ENCODE results near the gene RPL15.

RPL15 gene

DNA sequence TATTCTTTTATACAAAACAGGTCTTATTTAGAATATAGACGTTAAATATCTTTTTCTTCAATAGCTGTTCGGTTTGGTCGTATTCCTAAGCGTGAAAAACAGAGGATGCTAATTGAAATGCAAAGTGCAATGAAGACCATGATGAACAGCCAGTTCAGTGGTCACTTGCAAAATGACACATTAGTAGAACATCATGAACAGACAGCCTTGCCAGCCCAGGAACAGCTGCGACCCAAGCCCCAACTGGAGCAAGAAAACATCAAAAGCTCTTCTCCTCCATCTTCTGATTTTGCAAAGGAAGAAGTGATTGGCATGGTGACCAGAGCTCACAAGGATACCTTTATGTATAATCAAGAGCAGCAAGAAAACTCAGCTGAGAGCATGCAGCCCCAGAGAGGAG, 45.0 kb downstream of the RPL15 start:
- no peak overlapping the region for H3K4me3 ChIP-seq (ENCODE audit: low read depth, low read length)
- DNase-seq, result no peak
- in situ Hi-C loops (cut with HindIII; ENCODE audit: low pct_ligation_motif_present, low sequenced_read_pairs), result no loop called here
- H3K36me3 ChIP-seq (replicated peaks), result no peaks in the 10 kb centered on the region
- TF ChIP-seq, protein P1, sequence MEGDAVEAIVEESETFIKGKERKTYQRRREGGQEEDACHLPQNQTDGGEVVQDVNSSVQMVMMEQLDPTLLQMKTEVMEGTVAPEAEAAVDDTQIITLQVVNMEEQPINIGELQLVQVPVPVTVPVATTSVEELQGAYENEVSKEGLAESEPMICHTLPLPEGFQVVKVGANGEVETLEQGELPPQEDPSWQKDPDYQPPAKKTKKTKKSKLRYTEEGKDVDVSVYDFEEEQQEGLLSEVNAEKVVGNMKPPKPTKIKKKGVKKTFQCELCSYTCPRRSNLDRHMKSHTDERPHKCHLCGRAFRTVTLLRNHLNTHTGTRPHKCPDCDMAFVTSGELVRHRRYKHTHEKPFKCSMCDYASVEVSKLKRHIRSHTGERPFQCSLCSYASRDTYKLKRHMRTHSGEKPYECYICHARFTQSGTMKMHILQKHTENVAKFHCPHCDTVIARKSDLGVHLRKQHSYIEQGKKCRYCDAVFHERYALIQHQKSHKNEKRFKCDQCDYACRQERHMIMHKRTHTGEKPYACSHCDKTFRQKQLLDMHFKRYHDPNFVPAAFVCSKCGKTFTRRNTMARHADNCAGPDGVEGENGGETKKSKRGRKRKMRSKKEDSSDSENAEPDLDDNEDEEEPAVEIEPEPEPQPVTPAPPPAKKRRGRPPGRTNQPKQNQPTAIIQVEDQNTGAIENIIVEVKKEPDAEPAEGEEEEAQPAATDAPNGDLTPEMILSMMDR (IDR thresholded peaks at IDR 0.05; ENCODE audit: low read depth, low read length, missing control alignments), result no peak
- no peaks in the 10 kb centered on the region for H3K27me3 ChIP-seq (replicated peaks)
- H3K27ac ChIP-seq, result no peak overlapping the region

DNA sequence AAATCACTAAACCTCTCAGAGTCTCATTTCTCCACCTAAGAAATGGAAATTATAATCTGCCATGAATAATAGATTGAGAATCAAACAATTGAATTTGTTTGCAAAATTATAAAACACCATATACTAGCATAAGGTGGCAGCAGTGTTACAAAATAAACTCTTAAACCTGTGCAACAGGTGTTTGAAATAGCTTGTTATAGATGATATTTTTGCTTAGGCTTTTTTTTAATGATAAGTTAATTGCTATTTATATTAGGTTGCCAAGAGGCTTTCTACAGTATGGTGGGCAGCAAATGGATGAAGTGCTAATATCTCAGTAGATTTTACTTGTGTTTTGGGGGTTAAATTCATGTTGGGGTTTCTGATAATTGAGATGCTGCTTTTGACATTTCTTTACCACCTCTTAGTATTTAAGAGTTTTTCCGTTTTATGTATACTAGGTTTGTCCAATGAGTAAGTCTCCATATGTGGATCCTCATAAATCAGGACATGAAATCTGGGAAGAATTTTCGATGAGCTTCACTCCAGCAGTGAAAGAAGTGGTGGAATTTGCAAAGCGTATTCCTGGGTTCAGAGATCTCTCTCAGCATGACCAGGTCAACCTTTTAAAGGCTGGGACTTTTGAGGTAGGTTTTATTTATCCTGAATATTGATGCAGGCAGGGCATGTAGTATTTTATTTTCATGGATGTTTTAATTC, 47.8 kb downstream of the RPL15 start:
- in situ Hi-C loops (cut with HindIII; ENCODE audit: low pct_ligation_motif_present, low sequenced_read_pairs), result no loop called here
- Histone ChIP-seq H3K27me3 (replicated peaks) (no peaks in the 10 kb centered on the region), H3K4me3 (ENCODE audit: low read depth, low read length) (no peak overlapping the region), H3K27ac (no peak overlapping the region), H3K36me3 (replicated peaks) (no peaks in the 10 kb centered on the region)
- no peak for DNase-seq
- TF ChIP-seq, protein P1 (IDR thresholded peaks at IDR 0.05; ENCODE audit: low read depth, low read length, missing control alignments), result no peak

DNA sequence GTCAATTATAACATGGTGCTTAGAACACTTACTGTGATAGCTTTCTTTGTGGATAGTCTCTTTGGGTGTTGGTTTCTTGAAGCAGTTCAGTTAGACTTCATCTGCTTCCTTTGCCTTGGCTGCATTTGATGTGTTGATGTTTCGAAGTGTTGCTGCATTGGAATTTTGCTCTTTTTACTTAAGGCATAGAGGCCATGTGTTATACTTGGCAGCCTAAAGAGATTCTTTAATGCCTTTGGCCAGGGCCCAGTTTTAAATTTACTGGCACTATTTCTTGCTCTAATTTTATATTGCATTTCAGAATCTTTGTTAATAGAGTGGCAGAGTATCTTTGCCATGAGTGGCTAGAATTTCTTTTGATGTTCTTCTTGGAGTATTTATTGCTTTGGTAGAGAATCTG, 49.4 kb downstream of the RPL15 start:
- no peak for DNase-seq
- in situ Hi-C loops (cut with HindIII; ENCODE audit: low pct_ligation_motif_present, low sequenced_read_pairs), result no loop called here
- H3K27me3 ChIP-seq (replicated peaks), result no peaks in the 10 kb centered on the region
- no peak overlapping the region for H3K4me3 ChIP-seq (ENCODE audit: low read depth, low read length)
- H3K36me3 ChIP-seq (replicated peaks), result no peaks in the 10 kb centered on the region
- H3K27ac ChIP-seq, result no peak overlapping the region
- TF ChIP-seq, protein P1 (IDR thresholded peaks at IDR 0.05; ENCODE audit: low read depth, low read length, missing control alignments), result no peak

DNA sequence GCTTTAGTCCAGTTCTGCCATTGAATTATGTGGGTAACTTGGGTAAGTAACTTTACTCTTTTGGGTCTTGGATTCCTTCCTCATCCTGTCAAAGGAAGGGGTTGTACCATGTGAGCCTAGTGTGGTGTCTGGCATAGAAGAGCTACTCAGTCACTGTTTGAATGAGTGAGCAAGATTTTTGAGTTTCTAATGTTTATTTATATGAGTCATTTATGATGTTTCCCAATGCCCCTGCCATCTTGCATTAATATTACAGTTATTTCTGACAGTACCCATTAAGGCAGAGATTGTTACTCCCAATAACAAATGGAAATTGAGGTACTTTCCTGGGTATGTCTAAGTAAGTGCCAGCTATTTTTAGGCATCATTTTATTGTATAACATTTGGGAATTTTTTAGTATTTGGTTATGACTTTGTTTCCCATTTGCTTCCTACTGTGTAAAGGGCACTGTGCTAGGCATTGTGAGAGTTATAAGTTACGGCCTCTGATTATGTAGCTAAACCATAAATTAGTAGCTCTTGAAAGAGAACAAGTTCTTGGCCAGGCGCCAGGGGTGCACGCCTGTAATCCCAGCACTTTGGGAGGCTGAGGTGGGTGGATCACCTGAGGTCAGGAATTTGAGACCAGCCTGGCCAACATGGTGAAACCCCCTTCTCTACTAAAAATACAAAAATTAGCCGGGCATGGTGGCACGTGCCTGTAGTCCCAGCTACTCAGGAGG, 51.7 kb downstream of the RPL15 start:
- TF ChIP-seq, protein P1 (IDR thresholded peaks at IDR 0.05; ENCODE audit: low read depth, low read length, missing control alignments), result no peak
- DNase-seq, result no peak
- no peaks in the 10 kb centered on the region for H3K36me3 ChIP-seq (replicated peaks)
- H3K4me3 ChIP-seq (ENCODE audit: low read depth, low read length), result no peak overlapping the region
- H3K27ac ChIP-seq, result no peak overlapping the region
- in situ Hi-C loops (cut with HindIII; ENCODE audit: low pct_ligation_motif_present, low sequenced_read_pairs), result no loop called here
- H3K27me3 ChIP-seq (replicated peaks), result no peaks in the 10 kb centered on the region

DNA sequence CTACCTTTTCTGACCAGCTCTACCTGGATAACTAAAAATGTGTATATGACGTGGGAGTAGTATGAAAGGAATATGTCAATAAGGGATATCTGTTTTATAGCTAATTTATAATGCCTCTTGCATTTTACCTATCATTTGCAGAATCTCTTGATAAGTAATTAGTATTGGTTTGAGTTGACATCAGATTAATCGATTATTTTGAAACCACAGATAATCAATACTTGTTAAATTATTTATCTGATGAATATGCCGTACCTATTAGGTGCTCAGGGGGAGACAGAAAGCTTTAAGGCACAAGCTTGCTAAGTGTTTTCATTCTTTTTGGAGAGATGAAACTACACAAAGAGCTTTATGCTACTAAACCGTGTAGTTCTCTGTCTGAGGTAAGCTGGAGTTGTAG, 52.5 kb downstream of the RPL15 start:
- in situ Hi-C loops (cut with HindIII; ENCODE audit: low pct_ligation_motif_present, low sequenced_read_pairs), result no loop called here
- no peak overlapping the region for H3K4me3 ChIP-seq (ENCODE audit: low read depth, low read length)
- DNase-seq, result no peak
- no peaks in the 10 kb centered on the region for H3K27me3 ChIP-seq (replicated peaks)
- H3K27ac ChIP-seq, result no peak overlapping the region
- no peaks in the 10 kb centered on the region for H3K36me3 ChIP-seq (replicated peaks)
- TF ChIP-seq, protein P1 (IDR thresholded peaks at IDR 0.05; ENCODE audit: low read depth, low read length, missing control alignments), result no peak
